Endothelial cell of umbilical vein (primary cell): ENCODE data around the gene GSN. TPM values are rescaled to one million over a fixed set of nuclear protein-coding genes. Genes with fewer than 3 reads are reported as not detected.

Source experiments
- BruUV-seq: library from RNA; stranded (reverse); fragments of 400-500 nt; replicated peaks from 2 replicates; lab custom pipeline; 2021; lab: Mats Ljungman, UMichigan
- CTCF ChIA-PET: fragments of 300-600, 350-600 bp; sonication (Branson Sonifier 250); formaldehyde crosslinking; loops from one replicate; lab custom pipeline; 2021; ENCODE audit warnings: antibody characterized with exemption, inconsistent platforms; lab: Charles Lee
- POLR2A ChIA-PET: fragments of 300-600, 350-600 bp; sonication (Branson Sonifier 250); formaldehyde crosslinking; loops from one replicate; lab custom pipeline; 2021; ENCODE audit warnings: antibody characterized with exemption, inconsistent platforms; lab: Charles Lee
- DNase-seq: peaks from one replicate; pipeline ENCODE4 v3.0.0-alpha.2; 2011; ENCODE audit warnings: low read depth, low spot score
- FAIRE-seq: peaks from 2 replicates; lab custom pipeline; 2011; peaks lifted over from hg19 to GRCh38; lab: Jason Lieb, UNC
- H2AFZ ChIP-seq: 2 replicates; pipeline ENCODE4 v1.6.0; 2012; ENCODE audit warnings: low read depth, low read length, control low read depth, inconsistent platforms
- H3K27ac ChIP-seq: 2 replicates; pipeline ENCODE4 v1.5.1; 2011; ENCODE audit warnings: low read depth, mild to moderate bottlenecking, control low read depth, low read length, moderate library complexity; ENCODE audit not compliant: insufficient read depth
- H3K27me3 ChIP-seq, 2 experiments: 2 replicates each; pipeline versions ENCODE4 v1.6.0 to v1.6.1; 2011; ENCODE audit warnings: low read length in 2 of 2, mixed read lengths in 1 of 2; ENCODE audit not compliant: control insufficient read depth in 2 of 2, insufficient read depth in 2 of 2
- H3K36me3 ChIP-seq, 2 experiments: 2 replicates in 1 of 2; 3 replicates in 1 of 2; pipeline ENCODE4 v1.5.1; 2011; ENCODE audit warnings: low read length in 2 of 2, mild to moderate bottlenecking in 1 of 2, moderate library complexity in 1 of 2; ENCODE audit not compliant: control insufficient read depth in 2 of 2, insufficient read depth in 2 of 2; ENCODE audit errors: extremely low read depth in 1 of 2
- H3K4me1 ChIP-seq: 3 replicates; pipeline ENCODE4 v1.5.1; 2011; ENCODE audit warnings: mild to moderate bottlenecking, low read length; ENCODE audit not compliant: control insufficient read depth, insufficient read depth; ENCODE audit errors: extremely low read depth
- H3K4me2 ChIP-seq: 2 replicates; pipeline ENCODE4 v1.6.1; 2011; ENCODE audit warnings: low read length, control low read depth, mixed read lengths; ENCODE audit not compliant: insufficient read depth
- H3K4me3 ChIP-seq, 3 experiments: fragments of 200-600 bp in 1 of 3; sonication (generic), shearing (Covaris generic) in 1 of 3; replicated peaks in 1 of 3; 2 replicates each; pipeline ENCODE4 v1.5.1; 2011 to 2016; ENCODE audit warnings: control low read depth in 3 of 3, low read length in 3 of 3, mild to moderate bottlenecking in 2 of 3, inconsistent platforms in 1 of 3, low read depth in 1 of 3, moderate library complexity in 1 of 3; ENCODE audit not compliant: insufficient read depth in 1 of 3
- H3K79me2 ChIP-seq: 2 replicates; pipeline ENCODE4 v1.6.0; 2012; ENCODE audit warnings: low read length, inconsistent platforms; ENCODE audit not compliant: control insufficient read depth, insufficient read depth
- H3K9ac ChIP-seq: replicated peaks from 2 replicates; pipeline ENCODE3; 2011; ENCODE audit warnings: low read length, control low read depth; ENCODE audit not compliant: insufficient read depth; ENCODE audit errors: extremely low read depth
- H3K9me1 ChIP-seq: replicated peaks from 3 replicates; pipeline ENCODE4 v1.6.0; 2011; ENCODE audit warnings: mild to moderate bottlenecking, low read length; ENCODE audit not compliant: control insufficient read depth, insufficient read depth; ENCODE audit errors: extremely low read depth
- H3K9me3 ChIP-seq: replicated peaks from 2 replicates; pipeline ENCODE4 v1.5.1; 2012; ENCODE audit warnings: low read length, inconsistent platforms; ENCODE audit not compliant: control insufficient read depth, insufficient read depth
- H4K20me1 ChIP-seq: replicated peaks from 2 replicates; pipeline ENCODE3; 2011; ENCODE audit warnings: mild to moderate bottlenecking, low read length; ENCODE audit not compliant: control insufficient read depth, insufficient read depth; ENCODE audit errors: extremely low read depth
- EZH2 ChIP-seq: IDR thresholded peaks from 2 replicates; pipeline ENCODE4 v1.6.1; 2012; ENCODE audit warnings: borderline replicate concordance, low read depth, mild to moderate bottlenecking, moderate library complexity, low read length, inconsistent platforms; ENCODE audit not compliant: severe bottlenecking
- FOS ChIP-seq: IDR thresholded peaks from 2 replicates; pipeline ENCODE4 v1.6.1; 2011; ENCODE audit warnings: mild to moderate bottlenecking, low read length, moderate library complexity, borderline replicate concordance; ENCODE audit not compliant: insufficient read depth
- GATA2 ChIP-seq: IDR thresholded peaks from 2 replicates; pipeline ENCODE4 v1.7.0; 2011; ENCODE audit warnings: low read depth, mild to moderate bottlenecking, moderate library complexity, mixed read lengths, low read length; ENCODE audit not compliant: insufficient read length, insufficient read depth
- JUN ChIP-seq: IDR thresholded peaks from 2 replicates; pipeline ENCODE4 v1.6.1; 2011; ENCODE audit warnings: borderline replicate concordance, low read depth; ENCODE audit not compliant: insufficient read length, insufficient read depth
- MYC ChIP-seq: IDR thresholded peaks from one replicate; pipeline ENCODE4 v1.6.1; 2011; ENCODE audit warnings: mild to moderate bottlenecking, low read depth, low read length
- POLR2A ChIP-seq: IDR thresholded peaks from 2 replicates; pipeline ENCODE4 v1.6.1; 2012; ENCODE audit warnings: low read depth, mild to moderate bottlenecking, control low read depth, low read length
- POLR2AphosphoS5 ChIP-seq: IDR thresholded peaks from 2 replicates; pipeline ENCODE4 v1.6.1; 2012; ENCODE audit warnings: low read depth, mild to moderate bottlenecking, control low read depth, low read length, moderate library complexity; ENCODE audit not compliant: insufficient read depth
- dilution Hi-C: fragments of 300-500 bp; cut with MboI; formaldehyde crosslinking; loops from one replicate; pipeline ENCODE4 v1.15.0; 2019; ENCODE audit warnings: low sequenced_read_pairs; ENCODE audit not compliant: extremely low pct_ligation_motif_present
- intact Hi-C: fragments of 100-400 bp; cut with micrococcal nuclease; formaldehyde crosslinking; loops from one replicate; pipeline ENCODE4 v1.10.0; 2022
- polyA plus RNA-seq, 4 experiments: library from polyadenylated mRNA; depleted of rRNA in 3 of 4; stranded (reverse) in 3 of 4; unstranded in 1 of 4; fragments of >200 nt; gene quantifications; 2 replicates each; pipeline versions ENCODE4 v1.2.1 to v1.2.3, GENCODE V29; 2011 to 2012; ENCODE audit warnings: missing spikeins in 1 of 4
- total RNA-seq: library from RNA; stranded (reverse); gene quantifications from 2 replicates; pipeline ENCODE4 v1.2.3, GENCODE V29; 2021
- TF ChIP-seq, protein P1 (sequence below): IDR thresholded peaks from 2 replicates; pipeline ENCODE4 v1.6.1; 2011; ENCODE audit not compliant: insufficient read depth, insufficient read length
- TF ChIP-seq, protein P2 (sequence below), 2 donors: IDR thresholded peaks; 1 replicate in 1 of 2; 2 replicates in 1 of 2; pipeline ENCODE4 v1.5.1; 2011; ENCODE audit warnings: low read length in 2 of 2, mild to moderate bottlenecking in 2 of 2, moderate library complexity in 2 of 2, control low read depth in 1 of 2, inconsistent platforms in 1 of 2, low read depth in 1 of 2; ENCODE audit not compliant: insufficient read depth in 1 of 2; ENCODE audit errors: extremely low read depth in 1 of 2

The GSN gene
- total and polyA plus RNA-seq, 2 donors (not counting 3 experiments of a cell fraction or from before 2014, with no cell fraction given), result 130 to 232 TPM

DNA sequence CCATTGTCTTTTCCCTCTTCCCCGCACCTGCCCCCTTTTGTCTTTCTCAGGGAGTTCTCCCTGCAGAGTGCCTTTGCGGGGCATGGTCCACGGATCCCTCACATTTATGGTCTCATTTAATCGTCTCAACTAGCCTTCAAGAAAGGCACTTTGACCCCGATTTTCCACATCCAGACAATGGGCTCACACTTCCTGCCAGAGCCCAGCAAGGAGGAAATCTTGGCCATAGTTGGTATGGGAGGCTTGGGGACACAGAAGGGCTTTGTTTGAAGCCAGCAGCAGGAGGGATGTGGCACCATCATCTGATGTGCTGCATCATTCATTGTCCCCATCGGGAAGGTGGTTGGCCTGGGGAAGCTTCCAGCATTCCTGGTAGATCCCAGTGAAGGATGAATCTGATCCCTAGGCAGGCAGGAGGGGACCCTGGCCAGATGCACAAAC lies 24.9 kb downstream of the GSN start:
- FAIRE-seq (no peak), DNase-seq (no peak)
- H3K9ac ChIP-seq, result no peak overlapping the region
- H3K27ac ChIP-seq, result no peak overlapping the region
- peaks cover 19% of the 10 kb centered on the region for H3K4me1 ChIP-seq
- no peaks in the 10 kb centered on the region for H4K20me1 ChIP-seq
- no peak overlapping the region for H3K4me2 ChIP-seq
- H2AFZ ChIP-seq, result no peak overlapping the region
- intact Hi-C loops (no loop called here), dilution Hi-C loops (no loop called here)
- H3K9me3 ChIP-seq, result no peaks in the 10 kb centered on the region
- no peaks in the 10 kb centered on the region for H3K79me2 ChIP-seq
- no peaks in the 10 kb centered on the region for H3K9me1 ChIP-seq
- no peaks in the 10 kb centered on the region for H3K27me3 ChIP-seq
- TF ChIP-seq POLR2A, result no peak
- no peak for TF ChIP-seq EZH2
- no peak for TF ChIP-seq POLR2AphosphoS5
- TF ChIP-seq, protein P1, sequence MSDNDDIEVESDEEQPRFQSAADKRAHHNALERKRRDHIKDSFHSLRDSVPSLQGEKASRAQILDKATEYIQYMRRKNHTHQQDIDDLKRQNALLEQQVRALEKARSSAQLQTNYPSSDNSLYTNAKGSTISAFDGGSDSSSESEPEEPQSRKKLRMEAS, result no peak
- TF ChIP-seq JUN, result no peak
- TF ChIP-seq FOS, result no peak
- no peak for TF ChIP-seq MYC
- TF ChIP-seq, protein P2, sequence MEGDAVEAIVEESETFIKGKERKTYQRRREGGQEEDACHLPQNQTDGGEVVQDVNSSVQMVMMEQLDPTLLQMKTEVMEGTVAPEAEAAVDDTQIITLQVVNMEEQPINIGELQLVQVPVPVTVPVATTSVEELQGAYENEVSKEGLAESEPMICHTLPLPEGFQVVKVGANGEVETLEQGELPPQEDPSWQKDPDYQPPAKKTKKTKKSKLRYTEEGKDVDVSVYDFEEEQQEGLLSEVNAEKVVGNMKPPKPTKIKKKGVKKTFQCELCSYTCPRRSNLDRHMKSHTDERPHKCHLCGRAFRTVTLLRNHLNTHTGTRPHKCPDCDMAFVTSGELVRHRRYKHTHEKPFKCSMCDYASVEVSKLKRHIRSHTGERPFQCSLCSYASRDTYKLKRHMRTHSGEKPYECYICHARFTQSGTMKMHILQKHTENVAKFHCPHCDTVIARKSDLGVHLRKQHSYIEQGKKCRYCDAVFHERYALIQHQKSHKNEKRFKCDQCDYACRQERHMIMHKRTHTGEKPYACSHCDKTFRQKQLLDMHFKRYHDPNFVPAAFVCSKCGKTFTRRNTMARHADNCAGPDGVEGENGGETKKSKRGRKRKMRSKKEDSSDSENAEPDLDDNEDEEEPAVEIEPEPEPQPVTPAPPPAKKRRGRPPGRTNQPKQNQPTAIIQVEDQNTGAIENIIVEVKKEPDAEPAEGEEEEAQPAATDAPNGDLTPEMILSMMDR (IDR thresholded peaks at IDR 0.05; ENCODE audit: extremely low read depth in 1 of 2, insufficient read depth in 1 of 2, low read depth in 1 of 2, low read length in 2 of 2), result no peak
- TF ChIP-seq GATA2, result no peak
- POLR2A ChIA-PET, result no interaction called here
- no TSS peak for BruUV-seq
- CTCF ChIA-PET, result interaction anchor here (1.0 to 1.7 kb wide), 2 partner anchors 15 to 79 kb away, joined by 3 to 6 read pairs; no protein-coding TSS in a partner anchor
- no peak overlapping the region for H3K4me3 ChIP-seq
- H3K36me3 ChIP-seq, result no peaks in the 10 kb centered on the region
